ENCODE data around the gene CYP4A22.

DNA sequence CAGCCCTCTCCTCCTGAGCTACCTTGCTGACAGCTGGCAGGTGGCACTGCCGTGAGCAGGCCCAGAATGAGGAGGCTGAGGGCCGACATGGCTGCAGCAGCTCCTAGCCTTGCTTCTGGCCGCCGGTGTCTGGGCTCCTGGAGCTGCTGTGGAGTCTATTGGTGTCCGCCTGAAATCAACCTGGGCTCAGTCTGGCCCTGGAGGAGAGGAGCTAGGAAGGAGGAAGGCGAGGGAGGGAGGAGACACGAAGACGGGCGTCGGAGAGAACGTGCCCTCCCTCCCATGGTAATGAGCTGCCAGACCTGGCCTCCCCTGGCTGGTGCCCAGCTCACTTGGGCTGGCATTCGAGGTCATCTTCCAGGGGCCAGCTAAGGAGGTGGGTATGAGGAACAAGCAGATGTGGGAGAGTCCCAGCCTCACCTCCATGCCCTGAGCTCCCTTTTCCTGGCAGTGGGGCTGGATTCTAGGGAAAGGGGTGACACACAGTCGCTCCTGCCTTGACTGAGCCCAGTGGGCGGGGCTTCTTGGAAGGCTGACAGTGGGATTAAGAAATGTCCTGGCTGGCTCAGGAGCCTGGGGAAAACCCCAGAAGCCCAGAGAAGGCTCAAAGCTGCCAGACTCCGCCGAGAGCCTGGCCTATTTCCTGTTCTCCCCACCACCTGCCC is 52.7 kb downstream of the CYP4A22 start, which contains the start of gene PDZK1IP1:
- TF ChIP-seq, protein P1, sequence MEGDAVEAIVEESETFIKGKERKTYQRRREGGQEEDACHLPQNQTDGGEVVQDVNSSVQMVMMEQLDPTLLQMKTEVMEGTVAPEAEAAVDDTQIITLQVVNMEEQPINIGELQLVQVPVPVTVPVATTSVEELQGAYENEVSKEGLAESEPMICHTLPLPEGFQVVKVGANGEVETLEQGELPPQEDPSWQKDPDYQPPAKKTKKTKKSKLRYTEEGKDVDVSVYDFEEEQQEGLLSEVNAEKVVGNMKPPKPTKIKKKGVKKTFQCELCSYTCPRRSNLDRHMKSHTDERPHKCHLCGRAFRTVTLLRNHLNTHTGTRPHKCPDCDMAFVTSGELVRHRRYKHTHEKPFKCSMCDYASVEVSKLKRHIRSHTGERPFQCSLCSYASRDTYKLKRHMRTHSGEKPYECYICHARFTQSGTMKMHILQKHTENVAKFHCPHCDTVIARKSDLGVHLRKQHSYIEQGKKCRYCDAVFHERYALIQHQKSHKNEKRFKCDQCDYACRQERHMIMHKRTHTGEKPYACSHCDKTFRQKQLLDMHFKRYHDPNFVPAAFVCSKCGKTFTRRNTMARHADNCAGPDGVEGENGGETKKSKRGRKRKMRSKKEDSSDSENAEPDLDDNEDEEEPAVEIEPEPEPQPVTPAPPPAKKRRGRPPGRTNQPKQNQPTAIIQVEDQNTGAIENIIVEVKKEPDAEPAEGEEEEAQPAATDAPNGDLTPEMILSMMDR (IDR thresholded peaks at IDR 0.05) = peak in 1 of 7 experiments; percentile 1
- TF ChIP-seq POLR2A (IDR thresholded peaks at IDR 0.05) = peak in 2 of 3 donors; percentile 57 to 71

Data from body of pancreas (tissue), 4 donors.